Dermis blood vessel endothelial cell (primary cell): Measurements from ENCODE around the gene GK2. TPM values are rescaled to one million over a fixed set of nuclear protein-coding genes. Genes with fewer than 3 reads are reported as not detected.

Experiments
- DNase-seq: peaks from one replicate; pipeline ENCODE4 v3.0.0; 2010
- total RNA-seq: library from RNA; depleted of rRNA; stranded (reverse); fragments of >200 nt; gene quantifications from 2 replicates; pipeline ENCODE4 v1.2.3, GENCODE V29; 2014

The GK2 gene
- total RNA-seq, 1 donor from 2014 or later: not detected

- DNase-seq: no peak
These were observed 26.9 kb downstream of the GK2 start for GRCh38 chr4:79381161-79381560.

GRCh38 chr4:79370026-79370425 is 38.0 kb downstream of the GK2 start:
- no peak for DNase-seq

GRCh38 chr4:79367096-79367495 is 40.9 kb downstream of the GK2 start:
- DNase-seq: no peak

- no peak for DNase-seq
These were observed 41.6 kb downstream of the GK2 start for GRCh38 chr4:79366422-79366821.

- no peak for DNase-seq
These were observed 44.0 kb downstream of the GK2 start for GRCh38 chr4:79364061-79364460.

- DNase-seq: no peak
These were observed 45.4 kb downstream of the GK2 start for GRCh38 chr4:79362626-79363025.

- no peak for DNase-seq
These were observed 48.0 kb downstream of the GK2 start for GRCh38 chr4:79360006-79360405.

GRCh38 chr4:79358438-79358837 is 49.6 kb downstream of the GK2 start:
- no peak for DNase-seq

GRCh38 chr4:79357365-79357764 is 50.7 kb downstream of the GK2 start:
- no peak for DNase-seq

Other genes starting within 250 kb of the GK2 start
- not detected in 2 replicates for gene NAA11, start 82.2 kb downstream of the GK2 start, total RNA-seq